Lower leg skin (tissue), 4 donors: ENCODE data around the gene AP4M1. TPM values are rescaled to one million over a fixed set of nuclear protein-coding genes. Genes with fewer than 3 reads are reported as not detected.

ENCODE experiments used
- DNase-seq, 2 donors: peaks; one replicate each; pipeline ENCODE4 v3.0.0-alpha.2; 2019; ENCODE audit warnings: low spot score in 2 of 2
- H3K4me3 ChIP-seq: fragments of 200-600 bp; sonication (generic); 2 replicates; pipeline ENCODE4 v1.5.1; 2017; ENCODE audit warnings: mild to moderate bottlenecking, low read depth; ENCODE audit not compliant: poor library complexity, severe bottlenecking
- CTCF ChIP-seq, 3 donors: fragments of 450-650 bp; IDR thresholded peaks; one replicate each; pipeline ENCODE4 v1.5.1; 2016; ENCODE audit warnings: antibody characterized with exemption in 3 of 3, mild to moderate bottlenecking in 3 of 3, moderate library complexity in 2 of 3
- POLR2A ChIP-seq, 2 donors: fragments of 450-650 bp; IDR thresholded peaks; one replicate each; pipeline ENCODE4 v1.6.1; 2016 to 2017; ENCODE audit warnings: antibody characterized with exemption in 2 of 2, mild to moderate bottlenecking in 1 of 2, moderate library complexity in 1 of 2
- WGBS, 2 donors: methylation state at CpG; one replicate each; pipeline ENCODE4 v1.1.5; 2018; 5-methylcytosine and 5-hydroxymethylcytosine counted together
- intact Hi-C: fragments of 100-400 bp; cut with DNase I; formaldehyde crosslinking; loops from one replicate; pipeline ENCODE4 v1.15.0; 2023; ENCODE audit warnings: low total_unique reads
- total RNA-seq, 4 donors: library from RNA; depleted of rRNA; stranded (reverse); fragments of >200 nt; gene quantifications; one replicate each; pipeline ENCODE4 v1.1.0, GENCODE V29; 2016

The AP4M1 gene
- total RNA-seq, 4 donors from 2014 or later = 18.6 to 24.6 (median 21.0) TPM

- TF ChIP-seq CTCF (IDR thresholded peaks at IDR 0.05) (no peak), POLR2A (IDR thresholded peaks at IDR 0.05) (no peak)
- peak; percentile 64 to 95 for DNase-seq
These were observed 18.7 kb downstream of the AP4M1 start for GRCh38 chr7:100119970-100120732.

GRCh38 chr7:100120733-100121036, 19.2 kb downstream of the AP4M1 start:
- H3K4me3 ChIP-seq = no peak overlapping the region
- WGBS, 2 donors = 32 to 37% methylated on average over 1 of the region's 1 CpG
- DNase-seq = no peak
- intact Hi-C loops = no loop called here
- TF ChIP-seq POLR2A (IDR thresholded peaks at IDR 0.05) (no peak), CTCF (IDR thresholded peaks at IDR 0.05) (no peak)

More at GRCh38 chr7:100119970-100120732, 18.7 kb downstream of the AP4M1 start:
- intact Hi-C loops = no loop called here
- WGBS, 2 donors = 17 to 20% methylated on average over 19 of the region's 19 CpGs
- peak overlapping the region; percentile 57 for H3K4me3 ChIP-seq

GRCh38 chr7:100122067-100122466, 20.6 kb downstream of the AP4M1 start:
- WGBS, 2 donors = 49 to 56% methylated on average over 13 of the region's 13 CpGs
- no peak overlapping the region for H3K4me3 ChIP-seq
- TF ChIP-seq CTCF (IDR thresholded peaks at IDR 0.05) (no peak), POLR2A (IDR thresholded peaks at IDR 0.05) (no peak)
- intact Hi-C loops = no loop called here
- DNase-seq = no peak

GRCh38 chr7:100122568-100122967, 21.1 kb downstream of the AP4M1 start:
- intact Hi-C loops = no loop called here
- 95 to 96% methylated on average over 1 of the region's 1 CpG for WGBS, 2 donors
- no peak for DNase-seq
- no peak overlapping the region for H3K4me3 ChIP-seq
- no peak for TF ChIP-seq POLR2A (IDR thresholded peaks at IDR 0.05)

DNA sequence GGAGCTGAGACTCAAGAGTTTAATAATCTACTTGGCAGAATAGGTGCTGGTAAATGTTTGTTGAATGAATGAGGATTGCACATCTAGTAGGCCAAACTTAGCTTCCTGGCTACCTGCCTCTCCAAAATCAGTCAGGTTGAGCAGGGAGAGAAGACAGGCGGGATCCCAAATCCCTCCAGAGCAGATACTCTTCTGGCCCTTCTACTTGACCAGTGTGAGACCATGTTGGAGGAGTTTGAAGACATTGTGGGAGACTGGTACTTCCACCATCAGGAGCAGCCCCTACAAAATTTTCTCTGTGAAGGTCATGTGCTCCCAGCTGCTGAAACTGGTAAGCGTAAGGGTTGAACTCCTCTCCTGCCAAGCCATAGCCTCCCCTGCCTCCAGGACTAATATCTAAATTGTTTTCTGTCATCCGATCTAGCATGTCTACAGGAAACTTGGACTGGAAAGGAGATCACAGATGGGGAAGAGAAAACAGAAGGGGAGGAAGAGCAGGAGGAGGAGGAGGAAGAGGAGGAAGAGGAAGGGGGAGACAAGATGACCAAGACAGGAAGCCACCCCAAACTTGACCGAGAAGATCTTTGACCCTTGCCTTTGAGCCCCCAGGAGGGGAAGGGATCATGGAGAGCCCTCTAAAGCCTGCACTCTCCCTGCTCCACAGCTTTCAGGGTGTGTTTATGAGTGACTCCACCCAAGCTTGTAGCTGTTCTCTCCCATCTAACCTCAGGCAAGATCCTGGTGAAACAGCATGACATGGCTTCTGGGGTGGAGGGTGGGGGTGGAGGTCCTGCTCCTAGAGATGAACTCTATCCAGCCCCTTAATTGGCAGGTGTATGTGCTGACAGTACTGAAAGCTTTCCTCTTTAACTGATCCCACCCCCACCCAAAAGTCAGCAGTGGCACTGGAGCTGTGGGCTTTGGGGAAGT, 23.1 kb downstream of the AP4M1 start:
- intact Hi-C loops = no loop called here
- no peak for DNase-seq
- H3K4me3 ChIP-seq = no peak overlapping the region
- 52 to 66% methylated on average over 4 of the region's 4 CpGs for WGBS, 2 donors
- TF ChIP-seq POLR2A (IDR thresholded peaks at IDR 0.05) = no peak
- TF ChIP-seq CTCF (IDR thresholded peaks at IDR 0.05) = no peak

- WGBS, 2 donors = 8 to 10% methylated on average over 29 of the region's 29 CpGs
- intact Hi-C loops = no loop called here
- H3K4me3 ChIP-seq = peak overlapping the region; percentile 66
- no peak for DNase-seq
- no peak for TF ChIP-seq CTCF (IDR thresholded peaks at IDR 0.05)
- TF ChIP-seq POLR2A (IDR thresholded peaks at IDR 0.05) = no peak
These were observed 24.9 kb downstream of the AP4M1 start for GRCh38 chr7:100126239-100126930.
